KG1 (cell line): Measurements from ENCODE around the gene TMEM151B.

Experiments used
- DNase-seq: peaks from one replicate; lab custom pipeline; 2025; lab: John Stamatoyannopoulos, UW

The TMEM151B gene

GRCh38 chr6:44264154-44265006 is 5.9 kb upstream of the TMEM151B start:
- DNase-seq: peak; percentile 61

GRCh38 chr6:44265007-44265721 is 5.1 kb upstream of the TMEM151B start, which contains the start of gene NFKBIE:
TSS of gene NFKBIE (minus strand) at chr6:44265551. CDS start at chr6:44265346, 205 bp downstream.
- DNase-seq: peak; percentile 58

GRCh38 chr6:44265722-44266233 is 4.5 kb upstream of the TMEM151B start:
- DNase-seq: no peak

- DNase-seq: no peak
Measured at GRCh38 chr6:44266347-44266746, 3.9 kb upstream of the TMEM151B start.

- DNase-seq: no peak
Measured at GRCh38 chr6:44267252-44267651, 3.0 kb upstream of the TMEM151B start.

GRCh38 chr6:44268095-44268628 is 2.1 kb upstream of the TMEM151B start:
- peak; percentile 33 for DNase-seq

GRCh38 chr6:44269178-44269920 is 901 bp upstream of the TMEM151B start:
- DNase-seq: no peak

- no peak for DNase-seq
Measured at GRCh38 chr6:44270526-44271405, 516 bp downstream of the TMEM151B start.

GRCh38 chr6:44271406-44271723 is 1.1 kb downstream of the TMEM151B start:
- DNase-seq: no peak

GRCh38 chr6:44271914-44272313 is 1.7 kb downstream of the TMEM151B start:
- DNase-seq: no peak

GRCh38 chr6:44272529-44272928 is 2.3 kb downstream of the TMEM151B start:
- DNase-seq: no peak

- no peak for DNase-seq
Measured at GRCh38 chr6:44272999-44273566, 2.8 kb downstream of the TMEM151B start.

- DNase-seq: no peak
Measured at GRCh38 chr6:44273617-44274016, 3.4 kb downstream of the TMEM151B start.

GRCh38 chr6:44275271-44275748 is 5.1 kb downstream of the TMEM151B start:
- no peak for DNase-seq

- no peak for DNase-seq
Measured at GRCh38 chr6:44275749-44276648, 5.7 kb downstream of the TMEM151B start.

- DNase-seq: no peak
Measured at GRCh38 chr6:44276667-44277640, 6.7 kb downstream of the TMEM151B start.

- DNase-seq: no peak
Measured at GRCh38 chr6:44277763-44278162, 7.5 kb downstream of the TMEM151B start.

- no peak for DNase-seq
Measured at GRCh38 chr6:44278315-44278714, 8.1 kb downstream of the TMEM151B start.
